Esophagus muscularis mucosa (tissue), 4 donors: ENCODE results near the gene OBI1. TPM values are rescaled to one million over a fixed set of nuclear protein-coding genes. Genes with fewer than 3 reads are reported as not detected.
"Not testable (repeated sequence)": the region's sequence is repeated elsewhere in the genome, so short reads cannot be mapped to it uniquely, and the experiment has no call there.

Experiments used
- DNase-seq: peaks from one replicate; pipeline ENCODE4 v3.0.0-alpha.2; 2017; ENCODE audit errors: extremely low spot score
- H3K27ac ChIP-seq, 4 donors: fragments of 200-600 bp; sonication (generic); replicated peaks in 1 of 4; 1 replicate in 3 of 4; 2 replicates in 1 of 4; pipeline ENCODE4 v1.5.1; 2016 to 2019; ENCODE audit warnings: mild to moderate bottlenecking in 1 of 4
- H3K27me3 ChIP-seq, 4 donors: fragments of 200-600 bp; sonication (generic); one replicate each; pipeline versions ENCODE4 v1.5.1 to v1.6.0; 2016 to 2019
- H3K36me3 ChIP-seq, 4 donors: fragments of 200-600 bp; sonication (generic); one replicate each; pipeline ENCODE4 v1.5.1; 2016 to 2019
- H3K4me1 ChIP-seq, 4 donors: fragments of 200-600 bp; sonication (generic); one replicate each; pipeline ENCODE4 v1.5.1; 2016 to 2019
- H3K4me3 ChIP-seq, 4 donors: fragments of 200-600 bp; sonication (generic); 1 replicate in 2 of 4; 2 replicates in 2 of 4; pipeline ENCODE4 v1.5.1; 2016 to 2019; ENCODE audit warnings: mild to moderate bottlenecking in 4 of 4, moderate library complexity in 1 of 4
- H3K9me3 ChIP-seq, 4 donors: fragments of 200-600 bp; sonication (generic); 1 replicate in 3 of 4; 2 replicates in 1 of 4; pipeline ENCODE4 v1.5.1; 2016 to 2019
- CTCF ChIP-seq, 3 experiments: fragments of 200-600 bp in 2 of 3; fragments of 450-650 bp in 1 of 3; sonication (generic) in 2 of 3; IDR thresholded peaks; one replicate each; pipeline ENCODE4 v1.5.1; 2017 to 2019; ENCODE audit warnings: antibody characterized with exemption in 3 of 3, mild to moderate bottlenecking in 2 of 3, moderate library complexity in 1 of 3
- EP300 ChIP-seq: sonication (generic); formaldehyde crosslinking; IDR thresholded peaks from one replicate; pipeline ENCODE4 v1.6.1; 2017; ENCODE audit warnings: antibody characterized with exemption
- POLR2A ChIP-seq: fragments of 450-650 bp; IDR thresholded peaks from one replicate; pipeline ENCODE4 v1.6.1; 2017; ENCODE audit warnings: antibody characterized with exemption, moderate library complexity, mild to moderate bottlenecking, low read depth
- POLR2AphosphoS5 ChIP-seq, 2 donors: sonication (generic); formaldehyde crosslinking; IDR thresholded peaks; one replicate each; pipeline ENCODE4 v1.6.1; 2017; ENCODE audit warnings: antibody characterized with exemption in 2 of 2
- WGBS: methylation state at CpG from one replicate; pipeline ENCODE4 v1.1.5; 2018; 5-methylcytosine and 5-hydroxymethylcytosine counted together
- intact Hi-C: fragments of 100-400 bp; cut with DNase I; formaldehyde crosslinking; loops from one replicate; pipeline ENCODE4 v1.15.1; 2023
- total RNA-seq, 4 donors: library from RNA; depleted of rRNA; stranded (reverse); fragments of >200 nt; gene quantifications; one replicate each; pipeline versions ENCODE4 v1.1.0 to v1.2.1, GENCODE V29; 2016

OBI1 gene
- total RNA-seq, 4 donors from 2014 or later = 8.3 to 13.3 (median 10.5) TPM

GRCh38 chr13:78652651-78653050 is 6.3 kb downstream of the OBI1 start:
- Histone ChIP-seq H3K27ac (no peak overlapping the region), H3K4me1 (peaks cover 14 to 41% (median 35%) of the 10 kb centered on the region in 4 donors), H3K27me3 (no peaks in the 10 kb centered on the region), H3K9me3 (no peaks in the 10 kb centered on the region), H3K36me3 (no peaks in the 10 kb centered on the region), H3K4me3 (no peak overlapping the region)
- intact Hi-C loops = no loop called here
- no peak for DNase-seq
- TF ChIP-seq POLR2AphosphoS5 (IDR thresholded peaks at IDR 0.05) = no peak
- no peak for TF ChIP-seq POLR2A
- TF ChIP-seq EP300 = no peak
- no peak for TF ChIP-seq CTCF (IDR thresholded peaks at IDR 0.05)
- WGBS = 100% methylated on average over 1 of the region's 1 CpG

- WGBS = 92% methylated on average over 2 of the region's 2 CpGs
- H3K4me1 ChIP-seq = peaks cover 4 to 45% (median 34%) of the 10 kb centered on the region in 4 donors
- H3K4me3 ChIP-seq = no peak overlapping the region
- TF ChIP-seq EP300 = no peak
- TF ChIP-seq POLR2A = no peak
- no peak for TF ChIP-seq POLR2AphosphoS5 (IDR thresholded peaks at IDR 0.05)
- no peak for TF ChIP-seq CTCF (IDR thresholded peaks at IDR 0.05)
- intact Hi-C loops = no loop called here
- no peaks in the 10 kb centered on the region for H3K27me3 ChIP-seq
- DNase-seq = no peak
- H3K9me3 ChIP-seq = no peaks in the 10 kb centered on the region
- H3K36me3 ChIP-seq = no peaks in the 10 kb centered on the region
- no peak overlapping the region for H3K27ac ChIP-seq
Measured at GRCh38 chr13:78650717-78651083, 8.3 kb downstream of the OBI1 start.

- WGBS = 72% methylated on average over 3 of the region's 3 CpGs
- H3K9me3 ChIP-seq = no peaks in the 10 kb centered on the region
- no peak overlapping the region for H3K4me3 ChIP-seq
- no peak overlapping the region for H3K27ac ChIP-seq
- H3K36me3 ChIP-seq = no peaks in the 10 kb centered on the region
- intact Hi-C loops = no loop called here
- H3K4me1 ChIP-seq = peaks cover 0 to 41% (median 31%) of the 10 kb centered on the region in 4 donors
- TF ChIP-seq EP300 (no peak), CTCF (IDR thresholded peaks at IDR 0.05) (no peak), POLR2A (no peak), POLR2AphosphoS5 (IDR thresholded peaks at IDR 0.05) (no peak)
- no peak for DNase-seq
- H3K27me3 ChIP-seq = no peaks in the 10 kb centered on the region
Measured at GRCh38 chr13:78649997-78650716, 8.8 kb downstream of the OBI1 start.

- WGBS = 79% methylated on average over 7 of the region's 11 CpGs
- H3K4me1 ChIP-seq = peaks cover 0 to 24% (median 14%) of the 10 kb centered on the region in 4 donors
- intact Hi-C loops, H3K27me3 ChIP-seq, H3K9me3 ChIP-seq, DNase-seq, H3K4me3 ChIP-seq, H3K27ac ChIP-seq: not testable (repeated sequence)
- H3K36me3 ChIP-seq = peaks cover 0 to 15% (median 9%) of the 10 kb centered on the region in 4 donors
Measured at GRCh38 chr13:78647109-78647678, 11.8 kb downstream of the OBI1 start.

- DNase-seq = no peak
- Histone ChIP-seq H3K36me3 (peaks cover 13 to 91% (median 64%) of the 10 kb centered on the region in 4 donors), H3K4me1 (no peaks in the 10 kb centered on the region), H3K27ac (no peak overlapping the region), H3K4me3 (no peak overlapping the region), H3K9me3 (no peaks in the 10 kb centered on the region), H3K27me3 (no peaks in the 10 kb centered on the region)
- WGBS = 85% methylated on average over 4 of the region's 4 CpGs
- intact Hi-C loops = no loop called here
- no peak for TF ChIP-seq POLR2A
- no peak for TF ChIP-seq POLR2AphosphoS5 (IDR thresholded peaks at IDR 0.05)
- no peak for TF ChIP-seq EP300
- no peak for TF ChIP-seq CTCF (IDR thresholded peaks at IDR 0.05)
Measured at GRCh38 chr13:78638216-78638615, 20.7 kb downstream of the OBI1 start.
